ENCODE data around the gene EYA3.

EYA3 gene

GRCh38 chr1:27935721-27936120 is 152.7 kb downstream of the EYA3 start:
- peaks cover 12% of the 10 kb centered on the region for H3K4me1 ChIP-seq (ENCODE audit: control insufficient read depth, insufficient read depth, low read depth, low read length)
- peak overlapping the region; percentile 10 for H2AFZ ChIP-seq (ENCODE audit: low read depth, low read length)
- no peak overlapping the region for H3K4me2 ChIP-seq (ENCODE audit: low read length, poor library complexity, severe bottlenecking)
- H3K4ac ChIP-seq (ENCODE audit: low read depth in 1 of 2, low read length in 2 of 2), result no peak overlapping the region
- no peak overlapping the region for H2BK12ac ChIP-seq (ENCODE audit: low read length in 2 of 2)
- H3K27me3 ChIP-seq (ENCODE audit: control insufficient read depth in 1 of 2, insufficient read depth in 1 of 2, low read length in 2 of 2), result peaks cover 19 to 33% of the 10 kb centered on the region in 2 experiments
- H3K9me3 ChIP-seq (ENCODE audit: control insufficient read depth, low read length), result no peaks in the 10 kb centered on the region
- H3K79me1 ChIP-seq (replicated peaks; ENCODE audit: low read length, poor library complexity, severe bottlenecking), result no peaks in the 10 kb centered on the region
- no peak overlapping the region for H4K91ac ChIP-seq (ENCODE audit: low read length)
- no peak overlapping the region for H4K8ac ChIP-seq (ENCODE audit: low read length)
- no peaks in the 10 kb centered on the region for H3K36me3 ChIP-seq (ENCODE audit: control insufficient read depth in 1 of 2, insufficient read depth in 2 of 2, low read depth in 1 of 2, low read length in 2 of 2)
- H3K18ac ChIP-seq (ENCODE audit: low read depth in 1 of 2, low read length in 2 of 2), result no peak overlapping the region
- no peak overlapping the region for H2AK5ac ChIP-seq (ENCODE audit: low read length, severe bottlenecking)
- H3K9ac ChIP-seq (ENCODE audit: low read length), result no peak overlapping the region
- H2BK5ac ChIP-seq (ENCODE audit: low read depth, low read length, poor library complexity, severe bottlenecking), result no peak overlapping the region
- no peak for DNase-seq
- no peak overlapping the region for H3K27ac ChIP-seq (ENCODE audit: low read length, poor library complexity, severe bottlenecking)
- no peak overlapping the region for H3K14ac ChIP-seq (ENCODE audit: low read length in 2 of 2)
- no peak overlapping the region for H2BK15ac ChIP-seq (ENCODE audit: low read depth, poor library complexity, severe bottlenecking)
- H3K4me3 ChIP-seq (ENCODE audit: insufficient read depth in 1 of 2, low read depth in 1 of 2, low read length in 2 of 2), result no peak overlapping the region
- H2BK120ac ChIP-seq (ENCODE audit: low read depth, low read length), result no peak overlapping the region
- WGBS, result 62% methylated on average over 8 of the region's 8 CpGs
- no peak overlapping the region for H3K23ac ChIP-seq (ENCODE audit: low read length in 2 of 2)

GRCh38 chr1:27934818-27935549 is 153.4 kb downstream of the EYA3 start, which contains the start of gene SMPDL3B:
Gene SMPDL3B, plus strand, starts transcription at chr1:27935000. Its CDS starts 184 bp downstream, at chr1:27935184.
- H3K27me3 ChIP-seq (ENCODE audit: control insufficient read depth in 1 of 2, insufficient read depth in 1 of 2, low read length in 2 of 2), result peaks cover 19 to 33% of the 10 kb centered on the region in 2 experiments

GRCh38 chr1:27931759-27932158 is 156.7 kb downstream of the EYA3 start:
- Histone ChIP-seq H3K4me1 (ENCODE audit: control insufficient read depth, insufficient read depth, low read depth, low read length) (peaks cover 10% of the 10 kb centered on the region), H4K91ac (ENCODE audit: low read length) (peak overlapping the region; percentile 41), H3K27ac (ENCODE audit: low read length, poor library complexity, severe bottlenecking) (no peak overlapping the region), H3K36me3 (ENCODE audit: control insufficient read depth in 1 of 2, insufficient read depth in 2 of 2, low read depth in 1 of 2, low read length in 2 of 2) (no peaks in the 10 kb centered on the region), H2BK5ac (ENCODE audit: low read depth, low read length, poor library complexity, severe bottlenecking) (no peak overlapping the region), H2BK120ac (ENCODE audit: low read depth, low read length) (no peak overlapping the region), H3K27me3 (ENCODE audit: control insufficient read depth in 1 of 2, insufficient read depth in 1 of 2, low read length in 2 of 2) (peaks cover 16 to 19% of the 10 kb centered on the region in 2 experiments), H3K18ac (ENCODE audit: low read depth in 1 of 2, low read length in 2 of 2) (no peak overlapping the region), H3K4me2 (ENCODE audit: low read length, poor library complexity, severe bottlenecking) (no peak overlapping the region), H2AK5ac (ENCODE audit: low read length, severe bottlenecking) (no peak overlapping the region), H2BK12ac (ENCODE audit: low read length in 2 of 2) (no peak overlapping the region), H2AFZ (ENCODE audit: low read depth, low read length) (no peak overlapping the region), H3K4ac (ENCODE audit: low read depth in 1 of 2, low read length in 2 of 2) (no peak overlapping the region), H3K9ac (ENCODE audit: low read length) (no peak overlapping the region), H3K4me3 (ENCODE audit: insufficient read depth in 1 of 2, low read depth in 1 of 2, low read length in 2 of 2) (no peak overlapping the region), H4K8ac (ENCODE audit: low read length) (no peak overlapping the region), H2BK15ac (ENCODE audit: low read depth, poor library complexity, severe bottlenecking) (no peak overlapping the region), H3K14ac (ENCODE audit: low read length in 2 of 2) (no peak overlapping the region), H3K23ac (ENCODE audit: low read length in 2 of 2) (no peak overlapping the region), H3K79me1 (replicated peaks; ENCODE audit: low read length, poor library complexity, severe bottlenecking) (no peaks in the 10 kb centered on the region), H3K9me3 (ENCODE audit: control insufficient read depth, low read length) (no peaks in the 10 kb centered on the region)
- no peak for DNase-seq
- 97% methylated on average over 3 of the region's 4 CpGs for WGBS

More at GRCh38 chr1:27934818-27935549, 153.4 kb downstream of the EYA3 start, which contains the start of gene SMPDL3B:
- no peak within 1 kb of the TSS for H4K91ac ChIP-seq (ENCODE audit: low read length)
- H3K9ac ChIP-seq (ENCODE audit: low read length), result no peak within 1 kb of the TSS
- H3K36me3 ChIP-seq (ENCODE audit: control insufficient read depth in 1 of 2, insufficient read depth in 2 of 2, low read depth in 1 of 2, low read length in 2 of 2), result no peaks in the 10 kb centered on the region
- no peak within 1 kb of the TSS for H2BK120ac ChIP-seq (ENCODE audit: low read depth, low read length)
- peak within 1 kb of the TSS; percentile 78 for H3K4me2 ChIP-seq (ENCODE audit: low read length, poor library complexity, severe bottlenecking)
- H3K4me3 ChIP-seq (ENCODE audit: insufficient read depth in 1 of 2, low read depth in 1 of 2, low read length in 2 of 2), result no peak within 1 kb of the TSS
- no peaks in the 10 kb centered on the region for H3K79me1 ChIP-seq (replicated peaks; ENCODE audit: low read length, poor library complexity, severe bottlenecking)
- no peak within 1 kb of the TSS for H3K4ac ChIP-seq (ENCODE audit: low read depth in 1 of 2, low read length in 2 of 2)
- H4K8ac ChIP-seq (ENCODE audit: low read length), result peak within 1 kb of the TSS; percentile 57
- peak; percentile 26 for DNase-seq
- H2AK5ac ChIP-seq (ENCODE audit: low read length, severe bottlenecking), result no peak within 1 kb of the TSS
- no peak within 1 kb of the TSS for H2BK5ac ChIP-seq (ENCODE audit: low read depth, low read length, poor library complexity, severe bottlenecking)
- WGBS, result 13% methylated on average over 15 of the region's 16 CpGs
- H2AFZ ChIP-seq (ENCODE audit: low read depth, low read length), result peak within 1 kb of the TSS; percentile 36
- no peak within 1 kb of the TSS for H3K27ac ChIP-seq (ENCODE audit: low read length, poor library complexity, severe bottlenecking)
- H3K14ac ChIP-seq (ENCODE audit: low read length in 2 of 2), result peak within 1 kb of the TSS in 1 of 2 experiments; percentile 82
- H3K23ac ChIP-seq (ENCODE audit: low read length in 2 of 2), result peak within 1 kb of the TSS in 1 of 2 experiments; percentile 77
- H3K9me3 ChIP-seq (ENCODE audit: control insufficient read depth, low read length), result no peaks in the 10 kb centered on the region
- no peak within 1 kb of the TSS for H2BK12ac ChIP-seq (ENCODE audit: low read length in 2 of 2)
- H3K18ac ChIP-seq (ENCODE audit: low read depth in 1 of 2, low read length in 2 of 2), result no peak within 1 kb of the TSS
- H2BK15ac ChIP-seq (ENCODE audit: low read depth, poor library complexity, severe bottlenecking), result peak within 1 kb of the TSS; percentile 26
- H3K4me1 ChIP-seq (ENCODE audit: control insufficient read depth, insufficient read depth, low read depth, low read length), result peaks cover 10% of the 10 kb centered on the region

- H3K4me2 ChIP-seq (ENCODE audit: low read length, poor library complexity, severe bottlenecking), result no peak overlapping the region
- no peak overlapping the region for H2AK5ac ChIP-seq (ENCODE audit: low read length, severe bottlenecking)
- H2BK15ac ChIP-seq (ENCODE audit: low read depth, poor library complexity, severe bottlenecking), result no peak overlapping the region
- DNase-seq, result no peak
- H2AFZ ChIP-seq (ENCODE audit: low read depth, low read length), result no peak overlapping the region
- H4K8ac ChIP-seq (ENCODE audit: low read length), result no peak overlapping the region
- no peak overlapping the region for H3K9ac ChIP-seq (ENCODE audit: low read length)
- no peak overlapping the region for H3K23ac ChIP-seq (ENCODE audit: low read length in 2 of 2)
- no peak overlapping the region for H2BK12ac ChIP-seq (ENCODE audit: low read length in 2 of 2)
- WGBS, result 87% methylated on average over 4 of the region's 6 CpGs
- peaks cover 15 to 16% of the 10 kb centered on the region in 2 experiments for H3K27me3 ChIP-seq (ENCODE audit: control insufficient read depth in 1 of 2, insufficient read depth in 1 of 2, low read length in 2 of 2)
- H3K9me3 ChIP-seq (ENCODE audit: control insufficient read depth, low read length), result no peaks in the 10 kb centered on the region
- H3K18ac ChIP-seq (ENCODE audit: low read depth in 1 of 2, low read length in 2 of 2), result no peak overlapping the region
- peaks cover 10% of the 10 kb centered on the region for H3K4me1 ChIP-seq (ENCODE audit: control insufficient read depth, insufficient read depth, low read depth, low read length)
- no peak overlapping the region for H3K27ac ChIP-seq (ENCODE audit: low read length, poor library complexity, severe bottlenecking)
- no peak overlapping the region for H4K91ac ChIP-seq (ENCODE audit: low read length)
- H2BK5ac ChIP-seq (ENCODE audit: low read depth, low read length, poor library complexity, severe bottlenecking), result no peak overlapping the region
- no peak overlapping the region for H2BK120ac ChIP-seq (ENCODE audit: low read depth, low read length)
- H3K4me3 ChIP-seq (ENCODE audit: insufficient read depth in 1 of 2, low read depth in 1 of 2, low read length in 2 of 2), result no peak overlapping the region
- H3K4ac ChIP-seq (ENCODE audit: low read depth in 1 of 2, low read length in 2 of 2), result no peak overlapping the region
- H3K36me3 ChIP-seq (ENCODE audit: control insufficient read depth in 1 of 2, insufficient read depth in 2 of 2, low read depth in 1 of 2, low read length in 2 of 2), result no peaks in the 10 kb centered on the region
- no peak overlapping the region for H3K14ac ChIP-seq (ENCODE audit: low read length in 2 of 2)
- no peaks in the 10 kb centered on the region for H3K79me1 ChIP-seq (replicated peaks; ENCODE audit: low read length, poor library complexity, severe bottlenecking)
Observed at GRCh38 chr1:27931184-27931583, 157.2 kb downstream of the EYA3 start.
